ENCODE results near the gene ZBTB7A. TPM values are rescaled to one million over a fixed set of nuclear protein-coding genes. Genes with fewer than 3 reads are reported as not detected.

The ZBTB7A gene
- total RNA-seq, 2 donors from 2014 or later = 77.1 to 87.3 TPM

DNA sequence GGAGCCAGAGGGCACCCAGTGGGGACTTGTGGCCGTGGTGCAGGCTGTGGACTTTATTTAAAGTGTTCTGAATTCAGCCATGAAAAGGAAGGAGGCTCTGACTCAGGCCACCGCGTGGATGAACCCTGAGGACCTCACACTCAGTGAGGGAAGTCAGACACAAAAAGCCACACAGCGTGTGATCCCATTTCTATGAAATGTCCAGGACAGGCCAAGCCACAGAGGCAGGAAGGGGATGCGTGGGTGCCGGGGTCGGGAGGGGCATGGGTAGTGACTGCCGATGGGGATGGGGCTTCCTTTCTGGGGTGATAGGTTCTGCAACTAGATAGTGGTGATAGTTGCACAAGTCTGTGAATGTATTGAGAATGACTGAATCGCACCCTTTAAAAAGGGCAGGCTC is 8.7 kb upstream of the ZBTB7A start:
- no peak overlapping the region for H3K4me3 ChIP-seq
- no peak overlapping the region for H3K27ac ChIP-seq
- intact Hi-C loops (cut with DNase I) = no loop called here
- TF ChIP-seq POLR2A (IDR thresholded peaks at IDR 0.05) = no peak
- no peak for TF ChIP-seq CTCF (IDR thresholded peaks at IDR 0.05)
- TF ChIP-seq POLR2AphosphoS5 (IDR thresholded peaks at IDR 0.05) = no peak
- no peaks in the 10 kb centered on the region for H3K27me3 ChIP-seq (replicated peaks; ENCODE audit: insufficient read depth)
- H3K4me1 ChIP-seq (replicated peaks) = no peaks in the 10 kb centered on the region
- H3K9me3 ChIP-seq = no peaks in the 10 kb centered on the region
- H3K36me3 ChIP-seq = no peaks in the 10 kb centered on the region
- WGBS = 64% methylated on average over 9 of the region's 9 CpGs
- DNase-seq (ENCODE audit: low spot score) = no peak

GRCh38 chr19:4071610-4072009 is 4.9 kb upstream of the ZBTB7A start:
- Histone ChIP-seq H3K27ac (no peak overlapping the region), H3K9me3 (no peaks in the 10 kb centered on the region), H3K4me3 (no peak overlapping the region), H3K36me3 (no peaks in the 10 kb centered on the region), H3K4me1 (replicated peaks) (peaks cover 3% of the 10 kb centered on the region), H3K27me3 (replicated peaks; ENCODE audit: insufficient read depth) (no peaks in the 10 kb centered on the region)
- WGBS = 88% methylated on average over 3 of the region's 3 CpGs
- TF ChIP-seq CTCF (IDR thresholded peaks at IDR 0.05) (no peak), POLR2AphosphoS5 (IDR thresholded peaks at IDR 0.05) (no peak), POLR2A (IDR thresholded peaks at IDR 0.05) (no peak)
- intact Hi-C loops (cut with DNase I) = no loop called here
- DNase-seq (ENCODE audit: low spot score) = no peak

DNA sequence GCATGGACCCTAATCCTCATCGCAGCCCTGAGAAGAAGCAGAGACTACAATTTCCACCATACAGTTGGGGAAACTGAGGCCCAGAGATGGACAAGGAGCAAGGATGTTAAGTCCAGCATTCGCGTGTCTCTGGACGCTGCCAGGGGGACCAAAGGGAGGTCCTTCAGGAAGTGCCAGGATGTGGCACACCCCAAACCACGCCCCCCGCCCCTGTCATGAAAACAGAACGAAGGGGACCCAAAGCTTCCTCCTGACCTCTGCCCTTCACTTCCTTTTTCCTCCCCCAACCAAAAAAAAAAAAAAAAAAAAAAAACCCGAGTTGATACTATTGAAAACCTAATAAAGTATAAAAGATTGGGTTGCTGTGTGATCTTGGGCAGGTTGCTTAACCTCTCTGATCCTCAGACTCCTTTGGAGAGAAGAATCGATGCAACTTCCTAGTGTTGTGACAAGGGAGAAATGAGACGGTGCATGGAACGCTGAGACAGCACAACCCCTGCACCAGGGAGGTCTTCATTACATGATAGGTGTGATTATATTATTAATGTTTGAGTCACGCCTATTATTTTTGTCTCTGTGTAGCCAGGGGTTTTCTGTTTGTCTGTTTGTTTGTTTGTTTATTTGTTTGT is 2.7 kb upstream of the ZBTB7A start:
- TF ChIP-seq CTCF (IDR thresholded peaks at IDR 0.05) (no peak), POLR2AphosphoS5 (IDR thresholded peaks at IDR 0.05) (no peak)
- WGBS = 65% methylated on average over 12 of the region's 12 CpGs
- intact Hi-C loops (cut with DNase I) = no loop called here

GRCh38 chr19:4068047-4068966 is 1.6 kb upstream of the ZBTB7A start:
- peak overlapping the region; percentile 91 to 99 for H3K27ac ChIP-seq
- intact Hi-C loops (cut with DNase I) = no loop called here
- no peak for TF ChIP-seq POLR2A (IDR thresholded peaks at IDR 0.05)
- TF ChIP-seq CTCF (IDR thresholded peaks at IDR 0.05) = no peak
- no peak for TF ChIP-seq POLR2AphosphoS5 (IDR thresholded peaks at IDR 0.05)
- H3K36me3 ChIP-seq = no peaks in the 10 kb centered on the region
- H3K4me3 ChIP-seq = peak overlapping the region; percentile 99 to 100
- DNase-seq (ENCODE audit: low spot score) = no peak
- no peaks in the 10 kb centered on the region for H3K27me3 ChIP-seq (replicated peaks; ENCODE audit: insufficient read depth)
- peaks cover 11% of the 10 kb centered on the region for H3K4me1 ChIP-seq (replicated peaks)
- no peaks in the 10 kb centered on the region for H3K9me3 ChIP-seq
- WGBS = 30% methylated on average over 31 of the region's 31 CpGs

More for the DNA sequence above, 2.7 kb upstream of the ZBTB7A start:
- Histone ChIP-seq H3K27ac (no peak overlapping the region), H3K9me3 (no peaks in the 10 kb centered on the region), H3K36me3 (no peaks in the 10 kb centered on the region), H3K27me3 (replicated peaks; ENCODE audit: insufficient read depth) (no peaks in the 10 kb centered on the region), H3K4me3 (no peak overlapping the region), H3K4me1 (replicated peaks) (peaks cover 3% of the 10 kb centered on the region)
- no peak for DNase-seq (ENCODE audit: low spot score)
